AG04449 (cell line): Measurements from ENCODE around the gene ZBTB5.

ENCODE experiments used
- CTCF ChIA-PET: fragments of 350-600 bp; formaldehyde crosslinking; extraction: SDS; loops from one replicate; lab custom pipeline; 2021; ENCODE audit warnings: antibody characterized with exemption; lab: Yijun Ruan, JAX
- POLR2A ChIA-PET: fragments of 400-600, 350-600 bp; formaldehyde crosslinking; extraction: SDS; loops from one replicate; lab custom pipeline; 2020; ENCODE audit warnings: antibody characterized with exemption, inconsistent platforms; lab: Yijun Ruan, JAX
- DNase-seq: peaks from one replicate; pipeline ENCODE4 v3.0.0-alpha.2; 2010; ENCODE audit warnings: low read depth, low spot score
- H3K4me3 ChIP-seq: 2 replicates; pipeline ENCODE4 v1.5.1; 2011; ENCODE audit warnings: low read depth, mild to moderate bottlenecking, control low read depth, low read length
- CTCF ChIP-seq: IDR thresholded peaks from one replicate; pipeline ENCODE4 v1.5.1; 2011; ENCODE audit warnings: mild to moderate bottlenecking, moderate library complexity, low read length, control low read depth, inconsistent platforms; ENCODE audit not compliant: insufficient read depth; ENCODE audit errors: missing control alignments

The ZBTB5 gene

GRCh38 chr9:37509536-37509935 lies 44.3 kb upstream of the ZBTB5 start:
- TF ChIP-seq CTCF: no peak
- CTCF ChIA-PET: interaction anchor here (1.0 to 1.1 kb wide), 2 partner anchors 8 to 28 kb away, joined by 3 to 5 read pairs; no protein-coding TSS in a partner anchor
- POLR2A ChIA-PET: interaction anchor here (0.7 kb wide), 1 partner anchor 83 kb away, joined by 3 read pairs; the partner anchor contains the start of gene TOMM5

GRCh38 chr9:37508834-37509206 lies 43.6 kb upstream of the ZBTB5 start:
- ChIA-PET CTCF (interaction anchor here (1.0 to 1.1 kb wide), 2 partner anchors 9 to 28 kb away, joined by 3 to 5 read pairs; no protein-coding TSS in a partner anchor), POLR2A (no interaction called here)
- TF ChIP-seq CTCF: no peak
- no peak for DNase-seq
- no peak overlapping the region for H3K4me3 ChIP-seq

More at GRCh38 chr9:37509536-37509935, 44.3 kb upstream of the ZBTB5 start:
- DNase-seq: no peak
- H3K4me3 ChIP-seq: no peak overlapping the region

- ChIA-PET CTCF (interaction anchor here (1.0 to 1.1 kb wide), 2 partner anchors 9 to 27 kb away, joined by 3 to 5 read pairs; no protein-coding TSS in a partner anchor), POLR2A (no interaction called here)
- no peak overlapping the region for H3K4me3 ChIP-seq
- no peak for DNase-seq
- TF ChIP-seq CTCF: no peak
These were observed 43.0 kb upstream of the ZBTB5 start for GRCh38 chr9:37508135-37508833.

GRCh38 chr9:37507566-37508134 lies 42.4 kb upstream of the ZBTB5 start:
- POLR2A ChIA-PET: no interaction called here
- no peak for DNase-seq
- CTCF ChIA-PET: no interaction called here

GRCh38 chr9:37504605-37505004 lies 39.4 kb upstream of the ZBTB5 start:
- no peak overlapping the region for H3K4me3 ChIP-seq
- TF ChIP-seq CTCF: no peak
- no peak for DNase-seq
- CTCF ChIA-PET: no interaction called here
- POLR2A ChIA-PET: interaction anchor here (1.0 kb wide), 1 partner anchor 17 kb away, joined by 4 read pairs; no protein-coding TSS in a partner anchor

More at GRCh38 chr9:37507566-37508134, 42.4 kb upstream of the ZBTB5 start:
- H3K4me3 ChIP-seq: no peak overlapping the region
- TF ChIP-seq CTCF: no peak

- no peak for TF ChIP-seq CTCF
- no peak for DNase-seq
- ChIA-PET CTCF (interaction anchor here (0.9 kb wide), 1 partner anchor 9 kb away, joined by 3 read pairs; no protein-coding TSS in a partner anchor), POLR2A (interaction anchor here (1.0 kb wide), 1 partner anchor 16 kb away, joined by 4 read pairs; no protein-coding TSS in a partner anchor)
- no peak overlapping the region for H3K4me3 ChIP-seq
These were observed 38.5 kb upstream of the ZBTB5 start for GRCh38 chr9:37503736-37504135.
